Ishikawa (cell line): Measurements from ENCODE around the gene VCAN.

Experiments
- CEBPB ChIP-seq: IDR thresholded peaks from 2 replicates; pipeline ENCODE4 v1.6.1; 2012
- CREB1 ChIP-seq: IDR thresholded peaks from 2 replicates; pipeline ENCODE4 v1.6.1; 2012; ENCODE audit warnings: low read depth
- EGR1 ChIP-seq: IDR thresholded peaks from 2 replicates; pipeline ENCODE4 v1.6.1; 2012
- EP300 ChIP-seq: IDR thresholded peaks from 2 replicates; pipeline ENCODE4 v1.6.1; 2012; ENCODE audit warnings: borderline replicate concordance
- FOXM1 ChIP-seq: IDR thresholded peaks from 2 replicates; pipeline ENCODE4 v1.6.1; 2012; ENCODE audit warnings: low read depth, borderline replicate concordance
- NFIC ChIP-seq: IDR thresholded peaks from 2 replicates; pipeline ENCODE4 v1.6.1; 2012
- RAD21 ChIP-seq: IDR thresholded peaks from 2 replicates; pipeline ENCODE4 v1.6.1; 2012; ENCODE audit warnings: low read depth
- TAF1 ChIP-seq: IDR thresholded peaks from 2 replicates; pipeline ENCODE4 v1.6.1; 2012; ENCODE audit warnings: low read depth, mild to moderate bottlenecking
- TCF12 ChIP-seq: IDR thresholded peaks from 2 replicates; pipeline ENCODE4 v1.6.1; 2012; ENCODE audit warnings: low read depth
- TEAD4 ChIP-seq: IDR thresholded peaks from 2 replicates; pipeline ENCODE4 v1.6.1; 2012
- YY1 ChIP-seq: IDR thresholded peaks from 2 replicates; pipeline ENCODE4 v1.6.1; 2012; ENCODE audit warnings: low read depth
- ZBTB7A ChIP-seq: IDR thresholded peaks from 2 replicates; pipeline ENCODE4 v1.6.1; 2012; ENCODE audit warnings: low read depth
- TF ChIP-seq, protein P1 (sequence below): IDR thresholded peaks from 2 replicates; pipeline ENCODE4 v1.6.1; 2012; ENCODE audit warnings: low read depth, mild to moderate bottlenecking
- TF ChIP-seq, protein P2 (sequence below): IDR thresholded peaks from 2 replicates; pipeline ENCODE4 v1.6.1; 2012
- TF ChIP-seq, protein P3 (sequence below): IDR thresholded peaks from 2 replicates; pipeline ENCODE4 v1.6.1; 2012

Gene VCAN

GRCh38 chr5:83540105-83540504 lies 68.6 kb downstream of the VCAN start:
- no peak for TF ChIP-seq NFIC
- TF ChIP-seq EP300, result no peak
- TF ChIP-seq ZBTB7A, result no peak
- TF ChIP-seq YY1, result no peak
- TF ChIP-seq TAF1, result no peak
- TF ChIP-seq EGR1, result no peak

DNA sequence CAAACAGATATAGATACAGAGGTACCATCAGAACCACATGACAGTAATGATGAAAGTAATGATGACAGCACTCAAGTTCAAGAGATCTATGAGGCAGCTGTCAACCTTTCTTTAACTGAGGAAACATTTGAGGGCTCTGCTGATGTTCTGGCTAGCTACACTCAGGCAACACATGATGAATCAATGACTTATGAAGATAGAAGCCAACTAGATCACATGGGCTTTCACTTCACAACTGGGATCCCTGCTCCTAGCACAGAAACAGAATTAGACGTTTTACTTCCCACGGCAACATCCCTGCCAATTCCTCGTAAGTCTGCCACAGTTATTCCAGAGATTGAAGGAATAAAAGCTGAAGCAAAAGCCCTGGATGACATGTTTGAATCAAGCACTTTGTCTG lies 69.2 kb downstream of the VCAN start:
- TF ChIP-seq CREB1 (no peak), RAD21 (no peak), EP300 (no peak), TCF12 (no peak), TEAD4 (no peak), FOXM1 (no peak), NFIC (no peak), ZBTB7A (no peak), TAF1 (no peak), EGR1 (no peak), CEBPB (no peak), YY1 (no peak)
- TF ChIP-seq, protein P1, sequence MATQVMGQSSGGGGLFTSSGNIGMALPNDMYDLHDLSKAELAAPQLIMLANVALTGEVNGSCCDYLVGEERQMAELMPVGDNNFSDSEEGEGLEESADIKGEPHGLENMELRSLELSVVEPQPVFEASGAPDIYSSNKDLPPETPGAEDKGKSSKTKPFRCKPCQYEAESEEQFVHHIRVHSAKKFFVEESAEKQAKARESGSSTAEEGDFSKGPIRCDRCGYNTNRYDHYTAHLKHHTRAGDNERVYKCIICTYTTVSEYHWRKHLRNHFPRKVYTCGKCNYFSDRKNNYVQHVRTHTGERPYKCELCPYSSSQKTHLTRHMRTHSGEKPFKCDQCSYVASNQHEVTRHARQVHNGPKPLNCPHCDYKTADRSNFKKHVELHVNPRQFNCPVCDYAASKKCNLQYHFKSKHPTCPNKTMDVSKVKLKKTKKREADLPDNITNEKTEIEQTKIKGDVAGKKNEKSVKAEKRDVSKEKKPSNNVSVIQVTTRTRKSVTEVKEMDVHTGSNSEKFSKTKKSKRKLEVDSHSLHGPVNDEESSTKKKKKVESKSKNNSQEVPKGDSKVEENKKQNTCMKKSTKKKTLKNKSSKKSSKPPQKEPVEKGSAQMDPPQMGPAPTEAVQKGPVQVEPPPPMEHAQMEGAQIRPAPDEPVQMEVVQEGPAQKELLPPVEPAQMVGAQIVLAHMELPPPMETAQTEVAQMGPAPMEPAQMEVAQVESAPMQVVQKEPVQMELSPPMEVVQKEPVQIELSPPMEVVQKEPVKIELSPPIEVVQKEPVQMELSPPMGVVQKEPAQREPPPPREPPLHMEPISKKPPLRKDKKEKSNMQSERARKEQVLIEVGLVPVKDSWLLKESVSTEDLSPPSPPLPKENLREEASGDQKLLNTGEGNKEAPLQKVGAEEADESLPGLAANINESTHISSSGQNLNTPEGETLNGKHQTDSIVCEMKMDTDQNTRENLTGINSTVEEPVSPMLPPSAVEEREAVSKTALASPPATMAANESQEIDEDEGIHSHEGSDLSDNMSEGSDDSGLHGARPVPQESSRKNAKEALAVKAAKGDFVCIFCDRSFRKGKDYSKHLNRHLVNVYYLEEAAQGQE, result no peak
- TF ChIP-seq, protein P2, sequence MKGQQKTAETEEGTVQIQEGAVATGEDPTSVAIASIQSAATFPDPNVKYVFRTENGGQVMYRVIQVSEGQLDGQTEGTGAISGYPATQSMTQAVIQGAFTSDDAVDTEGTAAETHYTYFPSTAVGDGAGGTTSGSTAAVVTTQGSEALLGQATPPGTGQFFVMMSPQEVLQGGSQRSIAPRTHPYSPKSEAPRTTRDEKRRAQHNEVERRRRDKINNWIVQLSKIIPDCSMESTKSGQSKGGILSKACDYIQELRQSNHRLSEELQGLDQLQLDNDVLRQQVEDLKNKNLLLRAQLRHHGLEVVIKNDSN, result no peak
- TF ChIP-seq, protein P3, sequence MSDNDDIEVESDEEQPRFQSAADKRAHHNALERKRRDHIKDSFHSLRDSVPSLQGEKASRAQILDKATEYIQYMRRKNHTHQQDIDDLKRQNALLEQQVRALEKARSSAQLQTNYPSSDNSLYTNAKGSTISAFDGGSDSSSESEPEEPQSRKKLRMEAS, result no peak

GRCh38 chr5:83542839-83543238 lies 71.3 kb downstream of the VCAN start:
- no peak for TF ChIP-seq TAF1
- TF ChIP-seq, protein P1, result no peak
- no peak for TF ChIP-seq EGR1
- TF ChIP-seq, protein P2, result no peak
- TF ChIP-seq TEAD4, result no peak
- TF ChIP-seq FOXM1, result no peak
- TF ChIP-seq CREB1, result no peak
- no peak for TF ChIP-seq RAD21
- TF ChIP-seq ZBTB7A, result no peak
- no peak for TF ChIP-seq YY1
- TF ChIP-seq EP300, result no peak
- no peak for TF ChIP-seq CEBPB
- TF ChIP-seq NFIC, result no peak
- TF ChIP-seq TCF12, result no peak
- TF ChIP-seq, protein P3, result no peak

DNA sequence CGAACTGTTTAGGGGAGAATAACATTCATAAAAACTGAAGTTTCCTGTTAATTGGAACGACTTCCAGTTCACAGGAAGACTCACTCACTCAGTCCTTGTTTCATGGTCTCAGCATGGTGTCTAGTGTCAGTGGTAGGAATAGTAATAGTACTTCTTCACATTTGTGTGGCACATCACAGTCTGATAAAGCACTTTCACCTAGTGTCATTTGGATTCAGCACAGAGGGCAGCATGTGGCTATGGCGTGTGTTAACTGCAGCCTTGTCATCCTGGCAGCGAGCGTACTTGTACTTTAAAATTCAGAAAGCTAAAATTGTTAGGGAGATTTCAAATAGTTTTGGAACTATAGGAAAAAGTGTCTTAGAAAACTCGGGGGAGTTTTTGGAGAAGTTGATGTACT lies 72.4 kb downstream of the VCAN start:
- TF ChIP-seq, protein P3, result no peak
- TF ChIP-seq CREB1 (no peak), CEBPB (no peak), TCF12 (no peak), NFIC (no peak), TAF1 (no peak)
- TF ChIP-seq, protein P1, result no peak
